K562 (cell line): Measurements from ENCODE around the gene LARP6. TPM values are rescaled to one million over a fixed set of nuclear protein-coding genes. Genes with fewer than 3 reads are reported as not detected.

Experiments used
- ATAC-seq: fragments of 200-7000 bp; cut with Tn5 transposase; 3 replicates; pipeline ENCODE4 v1.9.1; 2020; ENCODE audit warnings: moderate library complexity
- BruUV-seq: library from RNA; stranded (reverse); fragments of 400-500 nt; replicated peaks from 2 replicates; lab custom pipeline; 2021; lab: Mats Ljungman, UMichigan
- CTCF ChIA-PET: fragments of 300-600 bp; formaldehyde crosslinking; extraction: SDS; loops from one replicate; lab custom pipeline; 2021; ENCODE audit warnings: low intra/inter-chr PET ratio; lab: Yijun Ruan, JAX
- POLR2A ChIA-PET: fragments of 300-600, 350-650 bp; sonication (Branson Sonifier 250); formaldehyde crosslinking; extraction: SDS; loops from one replicate; lab custom pipeline; 2021; ENCODE audit warnings: antibody characterized with exemption, inconsistent platforms; lab: Yijun Ruan, JAX
- DNase-seq, 4 experiments: peaks; one replicate each; pipeline versions ENCODE4 v3.0.0 to v3.0.0-alpha.2; 2011 to 2018; ENCODE audit warnings: low spot score in 3 of 4, mixed read lengths in 3 of 4; ENCODE audit errors: extremely low read depth in 1 of 4
- FAIRE-seq: peaks from 2 replicates; lab custom pipeline; 2011; peaks lifted over from hg19 to GRCh38; lab: Jason Lieb, UNC
- H2AFZ ChIP-seq: 2 replicates; pipeline ENCODE4 v1.6.0; 2011; ENCODE audit warnings: low read depth, low read length, control low read depth, inconsistent platforms
- H3K27ac ChIP-seq: fragments of 200-600 bp; 3 replicates; pipeline ENCODE4 v1.8.0; 2011; ENCODE audit warnings: low read depth, mild to moderate bottlenecking, control low read depth, inconsistent platforms, low read length, moderate library complexity, mixed read lengths; ENCODE audit errors: extremely low read depth
- H3K27me3 ChIP-seq, 2 experiments: fragments of 300-600 bp in 1 of 2; 2 replicates in 1 of 2; 3 replicates in 1 of 2; pipeline versions ENCODE4 v1.6.0 to v1.8.0; 2011; ENCODE audit warnings: inconsistent platforms in 2 of 2, low read length in 2 of 2, mild to moderate bottlenecking in 1 of 2, mixed read lengths in 1 of 2, moderate library complexity in 1 of 2; ENCODE audit not compliant: control insufficient read depth in 2 of 2, insufficient read depth in 2 of 2
- H3K36me3 ChIP-seq: fragments of 300-600 bp; 3 replicates; pipeline ENCODE4 v1.8.0; 2011; ENCODE audit warnings: mild to moderate bottlenecking, low read length, inconsistent platforms; ENCODE audit not compliant: control insufficient read depth, insufficient read depth
- H3K4me1 ChIP-seq, 2 experiments: fragments of 200-600 bp in 1 of 2; replicated peaks in 1 of 2; 2 replicates in 1 of 2; 3 replicates in 1 of 2; pipeline versions ENCODE4 v1.5.1 to v1.8.0; 2011; ENCODE audit warnings: inconsistent platforms in 2 of 2, low read length in 2 of 2, mild to moderate bottlenecking in 1 of 2, mixed read lengths in 1 of 2, moderate library complexity in 1 of 2; ENCODE audit not compliant: control insufficient read depth in 2 of 2, insufficient read depth in 2 of 2
- H3K4me2 ChIP-seq: 2 replicates; pipeline ENCODE4 v1.6.1; 2011; ENCODE audit warnings: low read length, control low read depth, inconsistent platforms, mixed read lengths; ENCODE audit not compliant: insufficient read depth
- H3K4me3 ChIP-seq: fragments of 200-600 bp; sonication (generic), shearing (Covaris generic); 2 replicates; pipeline ENCODE4 v1.5.1; 2016; ENCODE audit warnings: control low read depth, inconsistent platforms
- H3K79me2 ChIP-seq: fragments of 200-600 bp; 3 replicates; pipeline ENCODE4 v1.8.0; 2011; ENCODE audit warnings: low read length, inconsistent platforms; ENCODE audit not compliant: control insufficient read depth, insufficient read depth
- H3K9ac ChIP-seq, 2 experiments: 2 replicates each; pipeline versions ENCODE4 v1.6.0 to v1.6.1; 2011; ENCODE audit warnings: low read depth in 2 of 2, low read length in 2 of 2, control low read depth in 1 of 2, inconsistent platforms in 1 of 2, mild to moderate bottlenecking in 1 of 2, mixed read lengths in 1 of 2; ENCODE audit not compliant: insufficient read depth in 1 of 2
- H3K9me1 ChIP-seq: one replicate; pipeline ENCODE4 v1.6.0; 2011; ENCODE audit warnings: inconsistent platforms, mild to moderate bottlenecking, low read length, moderate library complexity; ENCODE audit not compliant: control insufficient read depth, insufficient read depth
- H3K9me3 ChIP-seq: replicated peaks from 2 replicates; pipeline ENCODE4 v1.5.1; 2011; ENCODE audit warnings: low read depth, low read length, inconsistent platforms; ENCODE audit not compliant: control insufficient read depth, insufficient read depth
- H4K20me1 ChIP-seq: replicated peaks from 2 replicates; pipeline ENCODE4 v1.6.1; 2011; ENCODE audit warnings: low read length, inconsistent platforms, mixed read lengths; ENCODE audit not compliant: control insufficient read depth, insufficient read depth
- BRF2 ChIP-seq: IDR thresholded peaks from 3 replicates; pipeline ENCODE4 v1.6.1; 2011; ENCODE audit warnings: borderline replicate concordance, mild to moderate bottlenecking; ENCODE audit not compliant: insufficient read length, insufficient read depth
- RBBP5 ChIP-seq: fragments of 200-600 bp; sonication (generic); IDR thresholded peaks from 2 replicates; pipeline ENCODE4 v1.6.1; 2012; ENCODE audit warnings: borderline replicate concordance, mild to moderate bottlenecking, low read length, control low read depth, inconsistent platforms; ENCODE audit not compliant: insufficient read depth, poor library complexity, severe bottlenecking
- SMARCA5 ChIP-seq: fragments of 450-650 bp; IDR thresholded peaks from 2 replicates; pipeline ENCODE4 v1.6.1; 2016
- WGBS: fragments of 100-300 bp; shearing (Covaris generic); methylation state at CpG from one replicate; pipeline ENCODE4 v1.1.6; 2016; ENCODE audit warnings: low coverage, mixed read lengths; ENCODE audit not compliant: insufficient coverage; ENCODE audit errors: missing lambda C conversion rate; 5-methylcytosine and 5-hydroxymethylcytosine counted together
- in situ Hi-C: fragments of 300-500 bp; cut with MboI; formaldehyde crosslinking; loops from 4 replicates; pipeline ENCODE4 v1.15.0; 2018; ENCODE audit warnings: inconsistent platforms, mixed read lengths
- intact Hi-C: fragments of 100-400 bp; cut with micrococcal nuclease; formaldehyde crosslinking; loops from 2 replicates; pipeline ENCODE4 v1.14.2; 2022
- polyA plus RNA-seq, 8 experiments: library from polyadenylated mRNA; depleted of rRNA in 4 of 8; stranded (reverse) in 5 of 8; unstranded in 3 of 8; fragments of >200 nt; fragmentation: Nextera tagmentation in 2 of 8; fragmentation: Illumina TruSeq in 1 of 8; extraction: Ambion mirVana in 2 of 8; extraction: Trizol in 1 of 8; gene quantifications; 2 replicates each; pipeline versions ENCODE4 v1.2.1 to v1.2.3, GENCODE V29; 2011 to 2014; ENCODE audit warnings: inconsistent platforms in 1 of 8, missing spikeins in 1 of 8
- total RNA-seq, 7 experiments: library from RNA; depleted of rRNA in 6 of 7; stranded (reverse); fragments of >200 nt in 6 of 7; fragmentation: Illumina TruSeq in 2 of 7; extraction: Trizol in 2 of 7; gene quantifications; 2 replicates each; pipeline versions ENCODE4 v1.2.1 to v1.2.3, GENCODE V29; 2011 to 2021; ENCODE audit warnings: low replicate concordance in 1 of 7

LARP6 gene
- total and polyA plus RNA-seq, 9 of the 15 experiments (the other 6 are each of a cell fraction or from before 2014, with no cell fraction given): not detected

DNA sequence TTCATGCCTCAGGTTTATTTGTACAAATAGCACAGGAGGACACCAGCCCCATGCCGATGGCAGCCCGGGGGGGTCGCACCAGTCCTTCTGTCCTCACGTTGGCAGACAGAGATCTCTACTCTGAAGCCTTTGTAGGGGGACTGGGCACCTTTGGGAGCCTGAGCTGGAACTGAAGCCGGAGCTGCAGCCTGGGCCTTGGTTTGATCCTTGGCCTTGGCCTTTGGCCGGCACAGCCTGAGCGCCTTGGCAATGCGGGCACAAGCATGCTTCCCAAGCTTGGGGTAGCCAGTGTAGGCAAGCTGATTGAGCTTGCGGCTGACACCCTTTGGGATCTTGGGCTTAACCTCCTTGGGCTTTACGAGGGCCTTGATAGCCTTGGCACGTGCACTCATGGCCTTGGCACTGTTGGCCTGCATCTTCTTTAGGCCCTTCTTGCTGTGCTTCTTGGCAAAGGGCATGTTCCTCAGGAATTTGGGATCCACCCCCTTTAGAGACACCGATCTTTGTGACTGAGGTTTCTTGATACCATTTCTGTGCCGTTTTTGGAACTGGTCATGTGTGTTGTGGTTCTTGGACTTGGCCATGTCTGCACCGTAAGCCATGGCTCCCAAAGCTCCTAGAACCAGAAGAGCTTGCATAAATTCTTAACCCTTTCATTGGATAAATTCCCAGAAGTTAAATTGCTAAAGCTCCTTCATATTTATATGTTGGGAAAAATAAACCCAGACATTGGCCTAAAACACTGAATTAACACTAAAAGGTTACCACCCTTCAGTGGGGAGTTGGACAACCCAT lies 57.2 kb downstream of the LARP6 start (continued):
- TF ChIP-seq SMARCA5: no peak

GRCh38 chr15:70795311-70795665 lies 58.7 kb downstream of the LARP6 start:
- Histone ChIP-seq H3K4me1 (no peaks in the 10 kb centered on the region), H3K9ac (no peak overlapping the region), H4K20me1 (no peaks in the 10 kb centered on the region), H2AFZ (no peak overlapping the region), H3K9me1 (no peaks in the 10 kb centered on the region), H3K4me3 (no peak overlapping the region), H3K79me2 (no peaks in the 10 kb centered on the region), H3K9me3 (no peaks in the 10 kb centered on the region), H3K4me2 (no peak overlapping the region), H3K27me3 (peaks cover 0 to 4% of the 10 kb centered on the region in 2 experiments; a peak in 1 of 5 replicates), H3K27ac (no peak overlapping the region), H3K36me3 (no peaks in the 10 kb centered on the region)
- FAIRE-seq (no peak), ATAC-seq (no peak), DNase-seq (no peak)
- no TSS peak for BruUV-seq
- 0% methylated on average over 2 of the region's 2 CpGs for WGBS
- TF ChIP-seq BRF2 (no peak), RBBP5 (no peak)
- intact Hi-C loops (no loop called here), in situ Hi-C loops (no loop called here)
- ChIA-PET CTCF (no interaction called here), POLR2A (interaction anchor here (0.6 kb wide), 2 partner anchors 20 to 1941 kb away, joined by 3 read pairs; no protein-coding TSS in a partner anchor)
